ENCODE results near the gene TRMT2A. TPM values are rescaled to one million over a fixed set of nuclear protein-coding genes. Genes with fewer than 3 reads are reported as not detected.
A peak's percentile ranks its signal among the peaks of the same experiment; 100 is the strongest.

The TRMT2A gene
- total RNA-seq, 5 donors from 2014 or later (not counting 1 experiment from before 2014, with no cell fraction given): 87.6 to 136 (median 123) TPM

DNA sequence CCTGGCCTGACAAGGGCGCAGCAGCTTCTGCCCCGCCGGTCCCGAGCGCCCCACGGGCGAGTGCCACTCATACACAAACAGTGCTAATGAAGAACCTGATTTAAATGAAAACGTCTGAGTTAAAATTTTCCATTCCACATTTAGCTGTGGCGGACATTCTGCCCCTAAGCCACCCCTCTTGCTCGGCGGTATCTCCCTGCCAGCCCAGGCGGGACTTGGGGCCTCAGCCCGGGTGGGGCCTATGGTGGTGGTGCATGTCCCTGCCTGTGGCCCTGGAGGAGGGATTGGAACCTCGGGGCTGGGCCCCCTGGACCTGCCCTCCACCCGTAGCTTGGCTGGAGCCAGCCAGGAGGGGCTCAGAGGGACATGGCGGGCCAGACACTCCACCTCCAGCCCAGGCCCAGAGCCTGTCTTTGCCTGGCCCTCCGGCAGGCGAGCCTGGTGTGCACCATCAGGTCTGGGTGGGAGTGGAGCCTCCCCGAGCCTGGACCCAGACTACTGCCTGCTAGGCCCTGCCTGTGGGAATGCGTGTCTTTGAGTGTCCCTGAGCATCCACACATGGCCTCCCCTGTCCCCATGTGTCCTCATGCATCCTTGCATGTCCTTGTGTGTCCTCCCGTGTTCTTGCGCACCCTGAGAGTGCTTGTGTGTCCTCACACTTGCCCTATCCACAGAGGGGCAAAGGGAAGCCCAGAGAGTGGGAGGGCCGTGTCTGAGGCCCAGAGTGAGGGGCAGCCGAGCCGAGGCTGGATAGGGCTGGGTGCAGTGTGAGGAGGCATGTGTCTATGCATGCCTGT lies 19.0 kb upstream of the TRMT2A start:
- no peaks in the 10 kb centered on the region for H3K9me3 ChIP-seq
- ATAC-seq (replicated peaks in 1 of 4) (no peak), DNase-seq (no peak)
- Mint-ChIP-seq H3K4me1 (peaks cover 30 to 46% (median 41%) of the 10 kb centered on the region in 3 donors), H3K36me3 (no peaks in the 10 kb centered on the region), H3K9me3 (no peaks in the 10 kb centered on the region), H3K4me3 (no peak overlapping the region), H3K27ac (no peak overlapping the region), H3K27me3 (no peaks in the 10 kb centered on the region)
- no peak overlapping the region for H3K4me3 ChIP-seq (ENCODE audit: control insufficient read depth in 1 of 2, extremely low read depth in 1 of 2, low read length in 1 of 2)
- ChIA-PET POLR2A (no interaction called here), CTCF (no interaction called here)
- WGBS (ENCODE audit: insufficient coverage): 91% methylated on average over 12 of the region's 25 CpGs
- H3K27me3 ChIP-seq (replicated peaks in 1 of 2; ENCODE audit: control insufficient read depth in 2 of 2, extremely low read depth in 1 of 2, insufficient read depth in 2 of 2, low read length in 1 of 2): no peaks in the 10 kb centered on the region
- H3K27ac ChIP-seq (ENCODE audit: low read length): no peak overlapping the region
- peaks cover 0 to 9% of the 10 kb centered on the region in 2 donors for H3K36me3 ChIP-seq (ENCODE audit: control insufficient read depth in 2 of 2, extremely low read depth in 1 of 2, insufficient read depth in 1 of 2, low read length in 1 of 2)
- peaks cover 4 to 58% of the 10 kb centered on the region in 2 experiments for H3K4me1 ChIP-seq (ENCODE audit: control insufficient read depth in 1 of 2, extremely low read depth in 1 of 2, insufficient read depth in 2 of 2, low read length in 2 of 2)

DNA sequence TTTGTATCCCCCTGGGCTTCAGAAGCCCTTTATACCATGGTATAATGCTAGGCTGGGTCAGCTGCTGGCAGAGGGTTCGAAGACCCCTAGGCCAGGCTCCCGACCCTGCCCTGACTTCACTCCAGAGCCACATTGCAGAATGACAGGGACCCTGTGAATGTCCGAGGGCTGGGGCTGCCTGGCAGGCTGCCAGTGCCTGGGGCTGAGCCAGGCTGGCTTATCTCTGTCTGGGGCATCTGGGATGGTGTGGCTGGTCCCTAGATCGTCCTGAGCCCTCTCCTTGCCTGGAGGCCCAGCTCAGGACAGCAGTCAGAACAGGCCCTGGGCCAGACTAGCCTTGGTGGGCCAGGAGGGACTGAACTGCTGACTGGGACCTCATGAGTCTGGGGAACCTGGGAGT lies 18.2 kb upstream of the TRMT2A start:
- no peak for DNase-seq
- no peaks in the 10 kb centered on the region for H3K36me3 Mint-ChIP-seq

DNA sequence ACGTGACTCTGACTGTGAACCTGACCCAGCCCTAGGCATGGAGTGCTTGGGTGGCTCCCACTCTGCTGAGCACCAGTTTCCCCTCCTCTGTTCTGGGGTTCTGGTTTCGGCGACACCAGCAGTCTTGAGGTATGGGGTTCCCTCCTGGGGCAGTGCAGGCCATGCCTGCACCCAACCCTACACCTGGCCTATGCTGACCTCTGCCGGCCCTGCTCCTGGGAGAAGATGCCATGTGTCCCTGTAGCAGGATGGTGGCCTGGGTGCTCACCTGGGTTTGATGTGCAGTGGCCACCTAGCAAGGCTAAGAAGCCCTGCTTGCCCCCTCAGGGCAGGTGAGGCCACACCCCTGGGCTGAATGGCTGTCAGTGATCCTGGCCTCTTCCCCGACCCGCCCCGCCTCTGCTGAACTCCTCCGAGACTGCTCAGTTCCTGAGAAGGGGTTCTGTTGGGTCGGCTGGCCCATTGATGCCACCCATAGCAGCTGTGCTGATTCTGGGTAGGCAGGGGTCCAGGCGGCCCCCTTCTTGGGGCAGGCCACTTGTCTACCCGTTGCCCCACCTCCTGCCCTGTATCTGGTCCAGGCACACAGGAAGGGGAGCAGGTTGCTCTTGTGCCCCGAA lies 17.0 kb upstream of the TRMT2A start:
- Mint-ChIP-seq H3K4me3 (peak overlapping the region; percentile 72 to 77 (median 74)), H3K4me1 (peaks cover 30 to 54% (median 49%) of the 10 kb centered on the region in 3 donors), H3K9me3 (no peaks in the 10 kb centered on the region), H3K27ac (peak overlapping the region in 1 of 2 donors; percentile 77), H3K27me3 (no peaks in the 10 kb centered on the region), H3K36me3 (no peaks in the 10 kb centered on the region)
- no peak for ATAC-seq (replicated peaks in 1 of 4)
- H3K27me3 ChIP-seq (replicated peaks in 1 of 2; ENCODE audit: control insufficient read depth in 2 of 2, extremely low read depth in 1 of 2, insufficient read depth in 2 of 2, low read length in 1 of 2): no peaks in the 10 kb centered on the region
- WGBS (ENCODE audit: insufficient coverage): 92% methylated on average over 12 of the region's 12 CpGs
- no peaks in the 10 kb centered on the region for H3K36me3 ChIP-seq (ENCODE audit: control insufficient read depth in 2 of 2, extremely low read depth in 1 of 2, insufficient read depth in 1 of 2, low read length in 1 of 2)
- no peak for DNase-seq
- peaks cover 9 to 75% of the 10 kb centered on the region in 2 experiments for H3K4me1 ChIP-seq (ENCODE audit: control insufficient read depth in 1 of 2, extremely low read depth in 1 of 2, insufficient read depth in 2 of 2, low read length in 2 of 2)
- POLR2A ChIA-PET: no interaction called here
- no peak overlapping the region for H3K4me3 ChIP-seq (ENCODE audit: control insufficient read depth in 1 of 2, extremely low read depth in 1 of 2, low read length in 1 of 2)
- no peak overlapping the region for H3K27ac ChIP-seq (ENCODE audit: low read length)
- H3K9me3 ChIP-seq: no peaks in the 10 kb centered on the region
- CTCF ChIA-PET: no interaction called here

More for the DNA sequence above, 18.2 kb upstream of the TRMT2A start:
- peak overlapping the region in 1 of 3 donors; percentile 24 for H3K4me3 Mint-ChIP-seq
- H3K4me1 Mint-ChIP-seq: peaks cover 30 to 47% (median 41%) of the 10 kb centered on the region in 3 donors
- CTCF ChIA-PET: no interaction called here
- Histone ChIP-seq H3K27me3 (replicated peaks in 1 of 2; ENCODE audit: control insufficient read depth in 2 of 2, extremely low read depth in 1 of 2, insufficient read depth in 2 of 2, low read length in 1 of 2) (no peaks in the 10 kb centered on the region), H3K9me3 (no peaks in the 10 kb centered on the region), H3K4me3 (ENCODE audit: control insufficient read depth in 1 of 2, extremely low read depth in 1 of 2, low read length in 1 of 2) (no peak overlapping the region), H3K36me3 (ENCODE audit: control insufficient read depth in 2 of 2, extremely low read depth in 1 of 2, insufficient read depth in 1 of 2, low read length in 1 of 2) (peaks cover 0 to 7% of the 10 kb centered on the region in 2 donors), H3K27ac (ENCODE audit: low read length) (no peak overlapping the region), H3K4me1 (ENCODE audit: control insufficient read depth in 1 of 2, extremely low read depth in 1 of 2, insufficient read depth in 2 of 2, low read length in 2 of 2) (peaks cover 6 to 65% of the 10 kb centered on the region in 2 experiments)
- POLR2A ChIA-PET: no interaction called here
- no peak for ATAC-seq (replicated peaks in 1 of 4)
- WGBS (ENCODE audit: insufficient coverage): 76% methylated on average over 4 of the region's 4 CpGs
- H3K9me3 Mint-ChIP-seq: no peaks in the 10 kb centered on the region
- no peaks in the 10 kb centered on the region for H3K27me3 Mint-ChIP-seq
- H3K27ac Mint-ChIP-seq: no peak overlapping the region

DNA sequence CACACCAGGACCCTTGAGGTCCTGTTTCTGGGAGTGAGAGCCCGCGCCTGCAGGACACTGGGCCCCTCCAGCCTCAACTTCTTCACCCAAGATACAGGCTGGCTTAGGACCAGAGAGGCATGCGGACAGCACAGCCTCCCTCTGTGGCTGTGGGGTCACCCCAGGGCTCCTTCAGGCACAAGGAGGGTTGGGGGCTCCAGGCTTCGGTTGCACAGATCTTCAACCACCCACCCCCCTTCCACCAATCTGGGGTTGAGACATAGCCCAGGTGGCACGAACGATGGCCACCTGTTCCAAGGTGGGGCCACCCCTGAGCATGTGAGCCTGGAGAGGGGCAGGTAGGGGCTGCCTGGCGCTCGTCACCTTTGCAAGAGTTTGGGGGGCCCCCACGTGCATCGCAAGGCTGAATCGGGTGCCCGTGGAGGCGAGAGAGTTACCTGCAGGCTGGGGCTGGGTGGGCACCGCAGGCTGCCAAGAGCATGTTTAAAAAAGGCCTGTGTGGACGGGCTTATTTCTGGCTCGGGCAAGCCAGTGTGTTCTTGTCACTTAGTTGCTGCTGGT lies 15.7 kb upstream of the TRMT2A start:
- ChIA-PET CTCF (no interaction called here), POLR2A (no interaction called here)
- Mint-ChIP-seq H3K27ac (peak overlapping the region in 1 of 2 donors; percentile 61), H3K9me3 (no peaks in the 10 kb centered on the region), H3K4me1 (peaks cover 29 to 48% (median 47%) of the 10 kb centered on the region in 3 donors), H3K4me3 (peak overlapping the region; percentile 72 to 77 (median 74)), H3K36me3 (no peaks in the 10 kb centered on the region), H3K27me3 (no peaks in the 10 kb centered on the region)
- ATAC-seq (replicated peaks in 1 of 4): no peak
- Histone ChIP-seq H3K36me3 (ENCODE audit: control insufficient read depth in 2 of 2, extremely low read depth in 1 of 2, insufficient read depth in 1 of 2, low read length in 1 of 2) (no peaks in the 10 kb centered on the region), H3K27me3 (replicated peaks in 1 of 2; ENCODE audit: control insufficient read depth in 2 of 2, extremely low read depth in 1 of 2, insufficient read depth in 2 of 2, low read length in 1 of 2) (no peaks in the 10 kb centered on the region), H3K27ac (ENCODE audit: low read length) (no peak overlapping the region), H3K4me1 (ENCODE audit: control insufficient read depth in 1 of 2, extremely low read depth in 1 of 2, insufficient read depth in 2 of 2, low read length in 2 of 2) (peaks cover 9 to 72% of the 10 kb centered on the region in 2 experiments), H3K4me3 (ENCODE audit: control insufficient read depth in 1 of 2, extremely low read depth in 1 of 2, low read length in 1 of 2) (peak overlapping the region; percentile 61 to 64), H3K9me3 (no peaks in the 10 kb centered on the region)
- 87% methylated on average over 13 of the region's 16 CpGs for WGBS (ENCODE audit: insufficient coverage)
- DNase-seq: no peak

DNA sequence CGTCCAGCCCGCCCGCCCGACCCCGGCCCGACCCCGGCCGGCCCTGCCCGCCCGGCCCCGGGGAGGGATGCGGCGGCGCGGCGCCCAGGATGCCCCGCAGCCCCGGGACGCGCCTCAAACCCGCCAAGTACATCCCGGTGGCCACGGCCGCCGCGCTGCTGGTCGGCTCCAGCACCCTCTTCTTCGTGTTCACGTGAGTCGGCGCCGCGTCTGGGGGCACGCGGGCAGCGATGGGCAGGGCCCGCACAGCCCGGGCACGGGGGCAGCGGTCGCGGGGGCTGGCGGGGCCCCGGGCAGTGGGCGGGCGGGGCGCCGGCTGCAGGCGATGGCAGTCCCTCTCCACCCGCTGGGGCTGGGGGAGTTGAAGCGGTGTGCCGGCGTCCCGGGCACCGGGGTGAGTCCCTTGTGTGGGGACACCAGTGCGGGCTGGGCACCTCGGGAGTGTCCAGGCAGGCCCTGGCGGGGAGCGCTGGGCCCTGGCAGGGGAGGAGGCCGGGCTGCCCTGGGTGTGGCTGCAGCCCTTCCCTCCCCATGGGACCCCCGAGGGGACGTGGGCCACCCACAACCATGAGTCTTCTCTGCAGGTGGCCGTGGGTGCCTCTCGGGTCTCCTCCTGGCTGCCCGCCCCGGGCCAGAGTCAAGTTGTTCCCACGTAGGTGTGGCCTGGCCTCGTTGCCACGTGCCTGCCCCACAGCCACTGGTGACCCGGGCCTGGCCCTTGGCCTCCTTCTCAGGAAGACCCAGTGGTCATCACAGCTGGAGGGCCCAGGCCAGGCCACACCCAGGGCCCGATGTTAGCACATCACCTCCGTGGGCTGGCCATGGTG lies 15.0 kb upstream of the TRMT2A start:
- ATAC-seq (replicated peaks in 1 of 4) (peak in 2 of 4 experiments; percentile 2 to 6), DNase-seq (peak in 7 of 35 experiments; percentile 12 to 27 (median 20))
- CTCF ChIA-PET: no interaction called here
- no peak overlapping the region for H3K27ac Mint-ChIP-seq
- Histone ChIP-seq H3K36me3 (ENCODE audit: control insufficient read depth in 2 of 2, extremely low read depth in 1 of 2, insufficient read depth in 1 of 2, low read length in 1 of 2) (peaks cover 3 to 5% of the 10 kb centered on the region in 2 donors), H3K27ac (ENCODE audit: low read length) (no peak overlapping the region), H3K9me3 (no peaks in the 10 kb centered on the region), H3K27me3 (replicated peaks in 1 of 2; ENCODE audit: control insufficient read depth in 2 of 2, extremely low read depth in 1 of 2, insufficient read depth in 2 of 2, low read length in 1 of 2) (no peaks in the 10 kb centered on the region), H3K4me3 (ENCODE audit: control insufficient read depth in 1 of 2, extremely low read depth in 1 of 2, low read length in 1 of 2) (peak overlapping the region; percentile 61 to 64), H3K4me1 (ENCODE audit: control insufficient read depth in 1 of 2, extremely low read depth in 1 of 2, insufficient read depth in 2 of 2, low read length in 2 of 2) (peaks cover 9 to 66% of the 10 kb centered on the region in 2 experiments)
- H3K9me3 Mint-ChIP-seq: no peaks in the 10 kb centered on the region
- WGBS (ENCODE audit: insufficient coverage): under 1% methylated on average over 72 of the region's 72 CpGs
- no peaks in the 10 kb centered on the region for H3K27me3 Mint-ChIP-seq
- POLR2A ChIA-PET: no interaction called here
- peaks cover 4% of the 10 kb centered on the region for H3K36me3 Mint-ChIP-seq
- H3K4me3 Mint-ChIP-seq: peak overlapping the region; percentile 72 to 77 (median 74)
- peaks cover 24 to 45% (median 42%) of the 10 kb centered on the region in 3 donors for H3K4me1 Mint-ChIP-seq

DNA sequence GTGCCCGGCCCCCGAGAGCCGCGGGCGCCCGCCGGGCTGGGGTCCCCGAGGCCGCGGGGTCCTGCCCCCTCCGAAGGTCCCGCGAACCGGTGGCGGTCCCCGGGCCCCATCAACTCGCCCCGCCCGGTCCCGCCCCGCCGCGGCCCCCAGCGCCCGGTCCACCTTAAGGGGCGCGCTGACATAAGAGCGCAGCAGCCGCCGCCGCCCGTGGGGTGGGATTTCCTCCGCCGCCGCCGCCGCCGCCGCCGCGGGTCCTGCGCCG lies 14.5 kb upstream of the TRMT2A start, which contains the start of gene ZDHHC8:
TSS of gene ZDHHC8 (plus strand) at position 208 of the 262 bp plus-strand sequence. CDS start 144 bp downstream, outside the sequence.
- H3K27ac Mint-ChIP-seq: peak within 1 kb of the TSS; percentile 15 to 64
- H3K9me3 Mint-ChIP-seq: no peaks in the 10 kb centered on the region
- peak within 1 kb of the TSS; percentile 62 for H3K27ac ChIP-seq (ENCODE audit: low read length)
- peaks cover 4 to 7% of the 10 kb centered on the region in 2 donors for H3K36me3 ChIP-seq (ENCODE audit: control insufficient read depth in 2 of 2, extremely low read depth in 1 of 2, insufficient read depth in 1 of 2, low read length in 1 of 2)
- H3K4me1 ChIP-seq (ENCODE audit: control insufficient read depth in 1 of 2, extremely low read depth in 1 of 2, insufficient read depth in 2 of 2, low read length in 2 of 2): peaks cover 9 to 61% of the 10 kb centered on the region in 2 experiments
- peaks cover 4% of the 10 kb centered on the region for H3K36me3 Mint-ChIP-seq
- DNase-seq (peak in 22 of 35 experiments; percentile 22 to 70 (median 36)), ATAC-seq (replicated peaks in 1 of 4) (peak; percentile 76 to 83 (median 80))
- CTCF ChIA-PET: no interaction called here
- WGBS (ENCODE audit: insufficient coverage): under 1% methylated on average over 43 of the region's 43 CpGs
- H3K4me3 ChIP-seq (ENCODE audit: control insufficient read depth in 1 of 2, extremely low read depth in 1 of 2, low read length in 1 of 2): peak within 1 kb of the TSS; percentile 71 to 80
- no peaks in the 10 kb centered on the region for H3K27me3 Mint-ChIP-seq
- no peaks in the 10 kb centered on the region for H3K9me3 ChIP-seq
- no peaks in the 10 kb centered on the region for H3K27me3 ChIP-seq (replicated peaks in 1 of 2; ENCODE audit: control insufficient read depth in 2 of 2, extremely low read depth in 1 of 2, insufficient read depth in 2 of 2, low read length in 1 of 2)
- POLR2A ChIA-PET: no interaction called here
- H3K4me1 Mint-ChIP-seq: peaks cover 24 to 42% (median 42%) of the 10 kb centered on the region in 3 donors
- peak within 1 kb of the TSS; percentile 72 to 77 (median 74) for H3K4me3 Mint-ChIP-seq
